Esophagus squamous epithelium (tissue), 4 donors: ENCODE measurements around the gene BTNL3.

Source experiments
- POLR2A ChIP-seq, 4 donors: fragments of 450-650 bp; IDR thresholded peaks; one replicate each; pipeline ENCODE4 v1.6.1; 2017; ENCODE audit warnings: antibody characterized with exemption in 4 of 4, mild to moderate bottlenecking in 4 of 4, moderate library complexity in 3 of 4
- TF ChIP-seq, protein P1 (sequence below), 6 experiments: fragments of 450-650 bp in 4 of 6; fragments of 200-600 bp in 2 of 6; sonication (generic) in 2 of 6; IDR thresholded peaks; one replicate each; pipeline ENCODE4 v1.5.1; 2016 to 2019; ENCODE audit warnings: antibody characterized with exemption in 6 of 6, mild to moderate bottlenecking in 4 of 6, moderate library complexity in 4 of 6

DNA sequence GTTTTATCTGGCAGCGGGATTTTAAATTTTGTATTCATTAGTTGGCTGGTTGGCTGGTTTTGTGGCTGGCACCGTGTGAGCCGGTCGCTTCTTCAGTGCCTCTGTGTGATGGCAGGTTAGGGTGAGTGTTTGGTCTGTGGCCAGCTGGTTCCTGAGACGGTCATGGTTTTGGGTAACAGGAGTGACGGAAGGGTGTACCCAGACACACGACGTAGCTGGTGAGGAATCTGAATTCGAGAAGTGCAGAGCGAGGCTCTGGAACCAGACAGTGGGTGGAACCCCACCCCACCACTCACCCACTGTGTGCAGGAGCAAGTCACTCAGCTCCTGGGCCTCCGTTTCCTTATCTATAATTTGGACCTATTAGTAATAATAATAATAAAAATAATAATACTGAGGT is 54.1 kb downstream of the BTNL3 start:
- no peak for TF ChIP-seq POLR2A (IDR thresholded peaks at IDR 0.05)
- TF ChIP-seq, protein P1, sequence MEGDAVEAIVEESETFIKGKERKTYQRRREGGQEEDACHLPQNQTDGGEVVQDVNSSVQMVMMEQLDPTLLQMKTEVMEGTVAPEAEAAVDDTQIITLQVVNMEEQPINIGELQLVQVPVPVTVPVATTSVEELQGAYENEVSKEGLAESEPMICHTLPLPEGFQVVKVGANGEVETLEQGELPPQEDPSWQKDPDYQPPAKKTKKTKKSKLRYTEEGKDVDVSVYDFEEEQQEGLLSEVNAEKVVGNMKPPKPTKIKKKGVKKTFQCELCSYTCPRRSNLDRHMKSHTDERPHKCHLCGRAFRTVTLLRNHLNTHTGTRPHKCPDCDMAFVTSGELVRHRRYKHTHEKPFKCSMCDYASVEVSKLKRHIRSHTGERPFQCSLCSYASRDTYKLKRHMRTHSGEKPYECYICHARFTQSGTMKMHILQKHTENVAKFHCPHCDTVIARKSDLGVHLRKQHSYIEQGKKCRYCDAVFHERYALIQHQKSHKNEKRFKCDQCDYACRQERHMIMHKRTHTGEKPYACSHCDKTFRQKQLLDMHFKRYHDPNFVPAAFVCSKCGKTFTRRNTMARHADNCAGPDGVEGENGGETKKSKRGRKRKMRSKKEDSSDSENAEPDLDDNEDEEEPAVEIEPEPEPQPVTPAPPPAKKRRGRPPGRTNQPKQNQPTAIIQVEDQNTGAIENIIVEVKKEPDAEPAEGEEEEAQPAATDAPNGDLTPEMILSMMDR (IDR thresholded peaks at IDR 0.05), result no peak
